Esophagus mucosa (tissue), 1 donor: Measurements from ENCODE around the gene RELN. TPM values are rescaled to one million over a fixed set of nuclear protein-coding genes. Genes with fewer than 3 reads are reported as not detected.
"Not testable (repeated sequence)": the region's sequence is repeated elsewhere in the genome, so short reads cannot be mapped to it uniquely, and the experiment has no call there.

Experiments used
- ATAC-seq: fragments of 200-7000 bp; cut with Tn5 transposase; one replicate; pipeline ENCODE4 v1.9.1; 2020
- total RNA-seq: library from RNA; stranded (reverse); gene quantifications from one replicate; pipeline ENCODE4 v1.2.4, GENCODE V29; 2023
- donor health status: DM: yes; HTN: yes; CAD: no.

Gene RELN
- total RNA-seq, 1 donor from 2014 or later: 0.52 TPM

DNA sequence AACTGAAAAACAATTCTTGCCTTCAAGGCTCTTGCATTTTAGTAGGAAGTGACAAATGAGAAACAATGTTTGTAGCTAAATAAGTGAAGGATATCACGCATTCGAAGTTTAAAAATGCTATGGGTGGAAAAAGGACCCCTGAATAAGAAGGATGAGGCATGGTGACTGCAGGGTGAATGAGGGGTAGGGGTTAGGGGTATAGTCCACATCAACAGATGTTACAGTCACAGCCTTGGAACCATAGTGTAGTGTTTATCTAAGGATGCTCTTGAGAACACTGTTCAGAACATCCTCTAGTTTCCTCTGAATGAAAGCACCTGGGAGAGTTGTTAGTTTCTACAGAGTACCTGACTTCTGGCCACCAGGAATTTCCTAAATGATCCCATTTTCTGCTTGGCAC is 157.0 kb downstream of the RELN start:
- ATAC-seq: no peak

GRCh38 chr7:103824251-103824650 is 165.2 kb downstream of the RELN start:
- ATAC-seq: no peak

DNA sequence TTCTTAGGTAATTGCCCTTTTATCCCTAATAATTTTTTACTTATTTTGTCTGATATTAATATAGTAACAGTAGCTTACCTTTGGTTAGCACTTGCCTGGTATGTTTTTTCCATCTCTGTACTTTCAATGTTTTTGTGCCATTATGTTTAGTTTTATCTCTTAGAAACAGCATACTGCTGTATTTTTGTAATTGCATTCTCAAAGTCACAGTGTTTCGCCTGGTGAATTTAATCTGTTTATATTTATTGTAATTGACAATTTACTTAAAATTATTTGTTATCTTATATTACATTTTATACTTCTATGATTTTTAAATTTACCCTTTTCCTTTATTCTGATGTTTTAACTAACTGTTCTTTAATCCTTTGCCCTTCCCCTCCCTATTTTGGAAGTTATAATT is 166.4 kb downstream of the RELN start:
- no peak for ATAC-seq

- no peak for ATAC-seq
Measured at GRCh38 chr7:103821092-103821491, 168.4 kb downstream of the RELN start.

- not testable (repeated sequence) for ATAC-seq
Measured at GRCh38 chr7:103815972-103816371, 173.5 kb downstream of the RELN start.

GRCh38 chr7:103813970-103814369 is 175.5 kb downstream of the RELN start:
- ATAC-seq: no peak

DNA sequence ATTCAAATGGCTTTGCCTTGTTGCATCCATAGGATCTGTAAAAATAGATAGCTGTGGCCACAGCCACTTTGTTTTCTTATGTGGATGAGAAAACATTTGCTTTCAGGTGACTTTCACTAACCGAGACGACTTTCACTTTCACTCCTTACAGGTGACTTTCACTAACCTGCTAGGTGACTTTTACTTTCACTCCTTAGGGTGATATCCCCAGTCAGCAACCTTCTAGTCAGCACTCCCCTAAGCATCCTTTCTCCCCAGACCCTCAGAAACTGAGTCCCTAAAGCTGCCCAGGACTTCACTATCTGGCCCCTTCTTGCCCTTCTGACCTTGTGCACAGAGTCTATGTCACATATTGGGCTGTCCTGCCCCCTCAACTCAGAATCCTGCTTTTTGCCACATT is 177.5 kb downstream of the RELN start:
- ATAC-seq: peak; percentile 39

DNA sequence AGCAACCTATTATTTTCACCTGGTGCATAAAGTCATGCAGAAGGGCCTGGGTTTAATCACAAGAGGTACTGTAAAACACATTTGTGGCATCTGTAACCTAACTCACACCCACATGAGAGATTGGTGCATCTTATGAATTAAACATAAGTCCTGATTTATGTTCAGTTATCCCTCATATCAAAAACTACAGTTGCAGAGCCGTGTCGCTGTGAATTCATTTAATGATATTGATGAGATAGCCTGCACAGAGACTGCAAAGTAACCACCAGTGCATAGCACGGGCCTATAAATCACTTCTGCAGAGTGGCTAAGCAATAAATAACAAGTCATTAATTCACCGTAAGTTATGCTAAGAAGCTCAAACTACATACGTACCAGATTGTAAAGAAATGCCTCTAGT is 178.2 kb downstream of the RELN start:
- no peak for ATAC-seq

DNA sequence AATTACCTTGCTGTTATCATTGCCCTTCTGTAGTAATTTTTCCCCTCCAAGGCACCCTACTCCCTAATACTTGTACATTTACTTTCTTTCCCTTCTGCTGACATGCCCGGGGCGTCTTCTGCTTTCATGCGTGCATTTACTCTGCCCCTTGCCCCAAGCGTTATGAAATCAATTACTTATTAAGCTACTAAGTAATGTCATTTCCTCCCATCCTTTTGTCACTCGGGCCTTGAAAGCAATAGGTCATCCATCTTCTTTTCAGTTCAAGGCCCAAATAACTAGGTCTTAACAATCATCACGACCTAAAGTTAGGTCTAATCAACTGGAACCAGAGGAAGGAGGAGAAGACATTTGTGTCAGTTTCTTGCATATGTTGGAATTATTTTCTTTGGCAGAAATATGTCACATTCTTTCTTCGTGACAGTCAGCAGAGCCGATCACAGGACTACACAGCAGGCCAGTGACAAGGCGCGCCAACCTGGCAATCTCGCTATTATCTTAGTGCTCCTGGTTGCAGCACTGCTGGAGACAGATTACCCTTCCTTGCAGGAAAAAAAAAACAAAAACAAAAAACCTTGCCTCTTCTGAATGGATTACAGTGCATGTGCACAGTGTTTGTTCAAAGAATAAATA is 179.2 kb downstream of the RELN start:
- no peak for ATAC-seq

GRCh38 chr7:103809229-103809994 is 180.0 kb downstream of the RELN start:
- no peak for ATAC-seq

GRCh38 chr7:103805346-103805745 is 184.1 kb downstream of the RELN start:
- no peak for ATAC-seq

GRCh38 chr7:103803631-103804030 is 185.8 kb downstream of the RELN start:
- ATAC-seq: no peak

DNA sequence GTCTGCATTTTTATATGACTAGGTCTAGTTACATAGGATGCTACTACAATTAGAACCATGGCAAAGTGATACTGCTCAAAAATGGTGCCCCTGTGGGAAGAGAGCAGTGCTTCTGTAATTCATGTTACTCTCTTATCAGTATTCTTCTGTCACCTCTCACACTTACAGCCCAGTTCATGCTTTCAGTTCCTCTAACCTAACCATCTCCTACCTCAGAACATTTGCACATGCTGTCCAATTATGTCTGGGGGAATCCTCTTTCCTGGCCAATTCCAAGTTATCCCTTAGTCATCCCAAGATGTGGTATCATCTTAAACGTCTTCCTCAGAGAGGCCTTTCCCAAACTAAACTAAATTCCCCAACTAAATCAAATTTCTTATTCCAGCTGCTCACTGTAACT is 190.2 kb downstream of the RELN start:
- no peak for ATAC-seq

- ATAC-seq: no peak
Measured at GRCh38 chr7:103797647-103798307, 191.7 kb downstream of the RELN start.

DNA sequence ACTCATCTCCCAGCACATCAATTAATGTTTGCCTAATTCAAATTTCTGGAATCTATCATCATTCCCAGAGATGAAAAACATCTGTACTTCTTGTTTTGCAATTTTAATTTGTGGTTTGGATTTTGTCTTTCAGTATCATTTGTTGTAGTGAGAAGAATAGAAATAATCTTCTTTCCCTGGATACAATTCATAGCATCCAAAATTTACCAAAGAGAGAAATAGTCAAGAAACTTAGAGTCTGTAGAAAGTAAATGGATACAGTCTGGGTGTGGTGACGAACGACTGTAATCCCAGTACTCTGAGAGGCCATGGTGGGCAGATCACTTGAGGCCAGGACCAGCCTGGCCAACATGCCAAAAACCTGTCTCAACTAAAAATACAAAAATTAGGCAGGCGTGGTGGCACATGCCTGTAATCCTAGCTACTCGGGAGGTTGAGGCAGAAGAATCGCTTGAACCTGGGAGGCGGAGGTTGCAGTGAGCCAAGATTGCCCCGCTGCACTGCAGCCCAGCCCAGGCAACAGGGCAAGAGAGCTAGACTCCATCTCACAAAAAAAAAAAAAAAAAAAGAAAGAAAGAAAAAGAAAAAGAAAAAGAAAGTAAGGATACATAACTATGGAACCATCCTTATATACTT is 193.0 kb downstream of the RELN start:
- no peak for ATAC-seq

GRCh38 chr7:103795787-103796186 is 193.7 kb downstream of the RELN start:
- ATAC-seq: no peak

GRCh38 chr7:103795107-103795506 is 194.4 kb downstream of the RELN start:
- ATAC-seq: no peak

GRCh38 chr7:103794424-103794823 is 195.0 kb downstream of the RELN start:
- no peak for ATAC-seq

GRCh38 chr7:103793614-103794013 is 195.8 kb downstream of the RELN start:
- no peak for ATAC-seq

- no peak for ATAC-seq
Measured at GRCh38 chr7:103791894-103792293, 197.6 kb downstream of the RELN start.

GRCh38 chr7:103787041-103787440 is 202.4 kb downstream of the RELN start:
- not testable (repeated sequence) for ATAC-seq

GRCh38 chr7:103784646-103785286 is 204.7 kb downstream of the RELN start:
- no peak for ATAC-seq

DNA sequence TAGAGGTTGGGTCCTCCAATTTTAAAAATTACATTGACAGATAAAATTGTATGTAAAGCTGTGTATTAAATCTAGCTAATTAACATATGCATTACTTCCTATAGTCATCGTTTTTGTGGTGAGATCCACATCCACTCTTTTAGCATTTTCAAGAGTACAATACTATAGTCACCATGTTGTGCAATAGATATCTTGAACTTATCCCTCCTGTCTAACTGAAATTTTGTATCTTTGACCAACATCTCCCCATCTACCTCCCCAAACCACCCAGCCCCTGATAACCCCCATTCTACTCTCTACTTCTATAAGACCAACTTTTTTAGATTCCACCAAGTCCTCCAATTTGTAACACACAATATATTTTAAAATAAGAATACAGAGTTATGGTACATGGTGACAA is 208.0 kb downstream of the RELN start:
- no peak for ATAC-seq
